ENCODE measurements around the gene TM4SF4.

DNA sequence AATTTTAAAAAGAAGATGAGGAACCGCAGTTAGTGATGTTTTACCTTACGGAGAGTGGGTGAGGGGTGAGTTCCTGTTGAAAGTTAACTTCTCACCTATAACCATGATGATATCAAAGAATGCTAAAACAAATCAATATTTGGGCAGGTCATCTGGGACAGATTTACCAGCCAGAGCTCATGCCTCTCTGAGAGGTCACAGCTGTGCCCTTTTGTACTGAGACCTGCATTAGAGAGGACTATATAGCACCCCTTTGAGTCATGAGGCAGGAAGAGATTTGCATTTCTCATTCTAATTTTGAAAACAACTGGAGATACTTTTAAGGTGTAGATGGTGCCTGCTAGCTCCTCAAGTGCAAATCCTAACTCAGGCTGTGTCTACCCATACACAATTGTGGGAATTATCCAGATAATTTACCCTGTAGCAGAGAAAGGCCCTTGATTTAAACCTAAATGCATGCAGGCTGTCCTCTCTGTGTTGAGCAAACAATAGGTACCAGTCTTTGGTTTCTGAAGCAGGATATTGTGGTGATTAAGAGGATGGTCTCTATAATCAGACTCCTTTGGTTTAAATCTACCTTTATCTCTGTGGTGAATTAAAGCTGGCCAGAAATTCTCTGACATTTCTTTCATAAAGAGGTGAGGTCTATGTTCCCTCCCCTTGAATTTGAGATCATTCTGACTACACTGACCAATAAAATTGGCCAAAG is 5.8 kb upstream of the TM4SF4 start:
- TF ChIP-seq POLR2A (IDR thresholded peaks at IDR 0.05; ENCODE audit: low read depth, low read length) (no peak), POLR2AphosphoS5 (IDR thresholded peaks at IDR 0.05; ENCODE audit: low read depth, low read length) (no peak)

Data from GM12892 (cell line).